ENCODE results near the gene CPTP. TPM values are rescaled to one million over a fixed set of nuclear protein-coding genes. Genes with fewer than 3 reads are reported as not detected.

CPTP gene
- total RNA-seq, 1 experiment from 2014 or later = 16.8 TPM

DNA sequence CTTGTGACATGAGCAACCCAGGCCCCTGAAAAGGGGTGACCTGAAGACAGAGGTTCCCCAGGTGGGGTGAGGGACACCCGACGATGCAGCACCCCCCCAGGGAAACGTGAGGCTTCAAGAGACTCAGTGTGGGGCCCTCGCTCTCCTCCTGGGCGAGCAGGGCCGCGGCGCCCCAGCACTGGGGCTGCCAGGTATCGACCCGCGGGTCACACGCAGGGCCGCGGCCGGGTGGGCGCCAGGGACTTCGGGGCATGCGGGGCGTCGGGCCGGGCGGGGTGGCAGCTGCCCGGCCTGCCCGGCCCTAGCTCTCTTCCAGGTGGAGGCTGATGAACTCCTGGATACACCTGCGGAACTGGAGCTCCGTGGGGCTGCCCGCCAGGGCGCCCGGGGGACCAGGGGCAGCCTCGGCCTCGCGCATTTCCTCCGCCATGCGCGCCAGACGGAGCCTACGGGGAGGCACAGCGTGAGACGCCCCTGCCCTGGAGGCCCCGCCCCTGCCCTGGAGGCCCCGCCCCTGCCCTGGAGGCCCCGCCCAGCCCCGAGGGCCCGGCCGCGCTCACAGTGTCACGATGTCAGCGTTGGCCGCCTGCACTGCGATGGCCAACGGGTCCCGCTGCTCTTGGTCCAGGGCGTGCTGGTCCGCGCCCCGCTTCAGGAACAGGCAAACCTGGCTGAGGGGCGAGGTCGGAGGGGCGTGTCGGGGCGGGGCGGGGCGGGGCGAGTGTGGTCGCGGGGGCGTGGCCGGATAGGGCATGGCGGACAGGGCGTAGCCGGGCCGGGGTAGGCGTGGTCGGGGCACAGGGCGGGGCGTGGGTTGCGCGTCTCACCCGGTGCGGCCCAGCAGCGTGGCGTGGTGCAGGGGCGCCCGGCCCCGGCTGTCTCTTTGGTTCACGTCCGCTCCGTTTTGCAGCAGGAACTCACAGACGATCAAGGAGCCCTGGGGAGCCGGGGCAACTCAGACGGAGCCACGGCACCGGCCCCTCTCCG lies 31.0 kb upstream of the CPTP start:
- H3K36me3 Mint-ChIP-seq (ENCODE audit: insufficient read depth, unreplicated experiment) = peaks cover 19% of the 10 kb centered on the region
- Histone ChIP-seq H3K4me3 (ENCODE audit: low read depth, low read length) (no peak overlapping the region), H3K9me3 (no peaks in the 10 kb centered on the region), H3K4me1 (no peaks in the 10 kb centered on the region; the same call in 1 of the 2 replicates), H3K27me3 (replicated peaks; ENCODE audit: control insufficient read depth, insufficient read depth, low read length) (no peaks in the 10 kb centered on the region), H3K36me3 (ENCODE audit: control insufficient read depth, insufficient read depth, low read length) (no peaks in the 10 kb centered on the region)
- CTCF ChIA-PET = interaction anchor here (0.6 to 0.7 kb wide), 3 partner anchors 15 to 387 kb away, joined by 3 to 4 read pairs (median 3); no protein-coding TSS in a partner anchor
- intact Hi-C loops (cut with micrococcal nuclease; ENCODE audit: unreplicated experiment) = no loop called here
- peaks cover 8% of the 10 kb centered on the region for H3K9me3 Mint-ChIP-seq (ENCODE audit: unreplicated experiment)
- POLR2A ChIA-PET = no interaction called here
- no peak overlapping the region for H3K27ac Mint-ChIP-seq (ENCODE audit: unreplicated experiment)
- no peak overlapping the region for H3K4me3 Mint-ChIP-seq (ENCODE audit: unreplicated experiment)
- TF ChIP-seq, protein P1, sequence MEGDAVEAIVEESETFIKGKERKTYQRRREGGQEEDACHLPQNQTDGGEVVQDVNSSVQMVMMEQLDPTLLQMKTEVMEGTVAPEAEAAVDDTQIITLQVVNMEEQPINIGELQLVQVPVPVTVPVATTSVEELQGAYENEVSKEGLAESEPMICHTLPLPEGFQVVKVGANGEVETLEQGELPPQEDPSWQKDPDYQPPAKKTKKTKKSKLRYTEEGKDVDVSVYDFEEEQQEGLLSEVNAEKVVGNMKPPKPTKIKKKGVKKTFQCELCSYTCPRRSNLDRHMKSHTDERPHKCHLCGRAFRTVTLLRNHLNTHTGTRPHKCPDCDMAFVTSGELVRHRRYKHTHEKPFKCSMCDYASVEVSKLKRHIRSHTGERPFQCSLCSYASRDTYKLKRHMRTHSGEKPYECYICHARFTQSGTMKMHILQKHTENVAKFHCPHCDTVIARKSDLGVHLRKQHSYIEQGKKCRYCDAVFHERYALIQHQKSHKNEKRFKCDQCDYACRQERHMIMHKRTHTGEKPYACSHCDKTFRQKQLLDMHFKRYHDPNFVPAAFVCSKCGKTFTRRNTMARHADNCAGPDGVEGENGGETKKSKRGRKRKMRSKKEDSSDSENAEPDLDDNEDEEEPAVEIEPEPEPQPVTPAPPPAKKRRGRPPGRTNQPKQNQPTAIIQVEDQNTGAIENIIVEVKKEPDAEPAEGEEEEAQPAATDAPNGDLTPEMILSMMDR (IDR thresholded peaks at IDR 0.05; ENCODE audit: insufficient read depth in 1 of 2, low read depth in 1 of 2, low read length in 1 of 2, severe bottlenecking in 1 of 2, unreplicated experiment in 1 of 2) = no peak
- no peaks in the 10 kb centered on the region for H3K4me1 Mint-ChIP-seq (ENCODE audit: low read depth, unreplicated experiment)
- peaks cover 3% of the 10 kb centered on the region for H3K27me3 Mint-ChIP-seq (ENCODE audit: insufficient read depth, unreplicated experiment)
- no peak for DNase-seq
- BruUV-seq (replicated peaks) = no TSS peak

DNA sequence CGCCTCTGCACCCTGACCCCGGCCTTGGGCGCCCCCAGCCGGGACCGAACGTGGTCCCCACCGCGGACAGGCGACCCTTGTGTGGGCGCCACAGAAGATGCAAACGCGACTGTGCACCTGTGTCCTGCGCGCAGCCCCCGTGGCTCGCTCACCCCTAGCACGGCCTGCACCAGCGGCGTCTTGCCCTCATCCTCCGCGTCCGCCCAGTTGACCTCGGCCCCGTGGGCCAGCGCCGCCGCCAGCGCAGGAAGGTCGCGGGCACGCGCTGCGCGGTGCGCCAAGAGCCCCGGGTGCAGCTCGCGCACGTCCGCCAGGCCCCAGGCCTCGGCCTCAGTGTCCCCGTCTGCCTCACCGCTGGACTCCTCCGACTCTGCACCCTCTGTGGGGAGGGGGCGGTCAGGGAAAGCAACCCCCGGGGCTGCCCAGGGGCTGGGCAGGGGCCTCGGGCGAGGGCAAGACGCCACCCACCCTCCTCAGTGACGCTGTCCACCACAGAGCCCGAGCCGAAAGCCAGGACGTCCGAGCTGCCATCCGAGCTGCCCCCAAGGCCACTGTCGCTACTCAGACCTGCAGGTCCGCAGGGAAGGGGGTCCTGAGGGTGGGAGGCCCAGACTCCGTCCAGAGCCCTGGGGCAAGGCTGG lies 30.2 kb upstream of the CPTP start:
- POLR2A ChIA-PET = no interaction called here
- BruUV-seq (replicated peaks) = no TSS peak
- H3K9me3 ChIP-seq = no peaks in the 10 kb centered on the region
- H3K36me3 ChIP-seq (ENCODE audit: control insufficient read depth, insufficient read depth, low read length) = no peaks in the 10 kb centered on the region
- no peak overlapping the region for H3K27ac Mint-ChIP-seq (ENCODE audit: unreplicated experiment)
- H3K27me3 ChIP-seq (replicated peaks; ENCODE audit: control insufficient read depth, insufficient read depth, low read length) = no peaks in the 10 kb centered on the region
- TF ChIP-seq, protein P1 (IDR thresholded peaks at IDR 0.05; ENCODE audit: insufficient read depth in 1 of 2, low read depth in 1 of 2, low read length in 1 of 2, severe bottlenecking in 1 of 2, unreplicated experiment in 1 of 2) = no peak
- CTCF ChIA-PET = no interaction called here
- H3K36me3 Mint-ChIP-seq (ENCODE audit: insufficient read depth, unreplicated experiment) = peaks cover 19% of the 10 kb centered on the region
- no peaks in the 10 kb centered on the region for H3K4me1 Mint-ChIP-seq (ENCODE audit: low read depth, unreplicated experiment)
- no peaks in the 10 kb centered on the region; the same call in 1 of the 2 replicates for H3K4me1 ChIP-seq
- H3K4me3 Mint-ChIP-seq (ENCODE audit: unreplicated experiment) = no peak overlapping the region
- H3K9me3 Mint-ChIP-seq (ENCODE audit: unreplicated experiment) = peaks cover 8% of the 10 kb centered on the region
- intact Hi-C loops (cut with micrococcal nuclease; ENCODE audit: unreplicated experiment) = no loop called here
- no peak overlapping the region for H3K4me3 ChIP-seq (ENCODE audit: low read depth, low read length)
- DNase-seq = no peak
- H3K27me3 Mint-ChIP-seq (ENCODE audit: insufficient read depth, unreplicated experiment) = peaks cover 3% of the 10 kb centered on the region

DNA sequence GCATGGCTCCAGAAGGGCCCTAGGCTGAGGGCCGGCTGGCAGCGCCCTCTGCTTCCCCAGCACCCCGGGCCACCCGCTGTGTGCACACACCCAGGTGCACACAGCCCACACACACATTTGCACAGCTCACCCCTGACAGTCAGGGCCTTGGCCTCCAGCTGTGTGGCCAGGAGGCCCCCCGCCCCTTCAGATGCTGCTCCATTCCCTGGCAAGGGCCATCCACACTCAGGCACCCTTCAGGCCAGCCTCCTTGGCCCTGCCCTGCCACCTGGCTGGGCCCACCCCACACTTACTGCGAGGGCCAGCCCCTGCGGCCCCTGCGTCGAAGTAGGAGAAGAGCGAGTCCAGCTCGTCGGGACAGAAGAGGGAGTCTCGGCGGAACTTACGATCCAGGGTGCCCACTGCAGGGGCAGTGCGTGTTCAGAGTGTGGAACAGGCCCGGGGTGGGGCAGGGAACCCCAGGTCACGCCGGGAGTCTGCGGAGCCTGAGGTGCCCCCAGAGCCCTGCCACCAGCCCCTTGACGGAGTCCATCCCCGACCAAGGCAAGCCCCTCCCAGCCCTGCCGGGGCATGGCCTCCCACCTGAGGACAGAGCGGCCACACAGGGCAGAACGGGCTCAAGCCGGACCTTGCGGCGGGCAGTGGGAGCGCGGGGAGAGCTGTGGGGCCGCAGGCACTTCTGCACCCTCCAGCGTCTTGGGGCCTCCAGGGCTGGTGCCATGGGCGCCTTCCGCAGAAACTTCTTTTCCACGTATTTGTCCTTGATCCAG lies 29.3 kb upstream of the CPTP start:
- no TSS peak for BruUV-seq (replicated peaks)
- no peak overlapping the region for H3K4me3 ChIP-seq (ENCODE audit: low read depth, low read length)
- ChIA-PET POLR2A (no interaction called here), CTCF (no interaction called here)
- H3K27me3 ChIP-seq (replicated peaks; ENCODE audit: control insufficient read depth, insufficient read depth, low read length) = no peaks in the 10 kb centered on the region
- Mint-ChIP-seq H3K4me3 (ENCODE audit: unreplicated experiment) (no peak overlapping the region), H3K4me1 (ENCODE audit: low read depth, unreplicated experiment) (no peaks in the 10 kb centered on the region), H3K36me3 (ENCODE audit: insufficient read depth, unreplicated experiment) (peaks cover 17% of the 10 kb centered on the region), H3K9me3 (ENCODE audit: unreplicated experiment) (peaks cover 1% of the 10 kb centered on the region), H3K27me3 (ENCODE audit: insufficient read depth, unreplicated experiment) (no peaks in the 10 kb centered on the region), H3K27ac (ENCODE audit: unreplicated experiment) (no peak overlapping the region)
- intact Hi-C loops (cut with micrococcal nuclease; ENCODE audit: unreplicated experiment) = no loop called here
- H3K4me1 ChIP-seq = no peaks in the 10 kb centered on the region; the same call in 1 of the 2 replicates
- DNase-seq = no peak
- H3K9me3 ChIP-seq = no peaks in the 10 kb centered on the region
- H3K36me3 ChIP-seq (ENCODE audit: control insufficient read depth, insufficient read depth, low read length) = no peaks in the 10 kb centered on the region
- TF ChIP-seq, protein P1 (IDR thresholded peaks at IDR 0.05; ENCODE audit: insufficient read depth in 1 of 2, low read depth in 1 of 2, low read length in 1 of 2, severe bottlenecking in 1 of 2, unreplicated experiment in 1 of 2) = no peak
